ENCODE data around the gene RBM38. TPM values are rescaled to one million over a fixed set of nuclear protein-coding genes. Genes with fewer than 3 reads are reported as not detected.
"Not testable (repeated sequence)": the region's sequence is repeated elsewhere in the genome, so short reads cannot be mapped to it uniquely, and the experiment has no call there.

RBM38 gene
- total and polyA plus RNA-seq, 9 donors, result 6.3 to 77.6 (median 36.6) TPM

- TF ChIP-seq EP300 (IDR thresholded peaks at IDR 0.05), result no peak
- no peak for TF ChIP-seq POLR2A (IDR thresholded peaks at IDR 0.05)
- TF ChIP-seq, protein P1, sequence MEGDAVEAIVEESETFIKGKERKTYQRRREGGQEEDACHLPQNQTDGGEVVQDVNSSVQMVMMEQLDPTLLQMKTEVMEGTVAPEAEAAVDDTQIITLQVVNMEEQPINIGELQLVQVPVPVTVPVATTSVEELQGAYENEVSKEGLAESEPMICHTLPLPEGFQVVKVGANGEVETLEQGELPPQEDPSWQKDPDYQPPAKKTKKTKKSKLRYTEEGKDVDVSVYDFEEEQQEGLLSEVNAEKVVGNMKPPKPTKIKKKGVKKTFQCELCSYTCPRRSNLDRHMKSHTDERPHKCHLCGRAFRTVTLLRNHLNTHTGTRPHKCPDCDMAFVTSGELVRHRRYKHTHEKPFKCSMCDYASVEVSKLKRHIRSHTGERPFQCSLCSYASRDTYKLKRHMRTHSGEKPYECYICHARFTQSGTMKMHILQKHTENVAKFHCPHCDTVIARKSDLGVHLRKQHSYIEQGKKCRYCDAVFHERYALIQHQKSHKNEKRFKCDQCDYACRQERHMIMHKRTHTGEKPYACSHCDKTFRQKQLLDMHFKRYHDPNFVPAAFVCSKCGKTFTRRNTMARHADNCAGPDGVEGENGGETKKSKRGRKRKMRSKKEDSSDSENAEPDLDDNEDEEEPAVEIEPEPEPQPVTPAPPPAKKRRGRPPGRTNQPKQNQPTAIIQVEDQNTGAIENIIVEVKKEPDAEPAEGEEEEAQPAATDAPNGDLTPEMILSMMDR (IDR thresholded peaks at IDR 0.05), result no peak
These were observed 26.9 kb downstream of the RBM38 start for GRCh38 chr20:57417830-57418780.

GRCh38 chr20:57419479-57419878 is 28.3 kb downstream of the RBM38 start:
- H3K27me3 ChIP-seq; H3K9me3 ChIP-seq; DNase-seq; H3K36me3 ChIP-seq; H3K4me3 ChIP-seq; H3K27ac ChIP-seq; intact Hi-C loops (cut with DNase I): not testable (repeated sequence)
- peaks cover 11% of the 10 kb centered on the region for H3K4me1 ChIP-seq (ENCODE audit: insufficient read depth)
- 90 to 93% (median 92%) methylated on average over 4 of the region's 4 CpGs for WGBS, 3 donors

More at GRCh38 chr20:57417830-57418780, 26.9 kb downstream of the RBM38 start:
- Histone ChIP-seq H3K27ac (no peak overlapping the region), H3K27me3 (no peaks in the 10 kb centered on the region), H3K4me3 (no peak overlapping the region), H3K9me3 (no peaks in the 10 kb centered on the region), H3K36me3 (no peaks in the 10 kb centered on the region), H3K4me1 (ENCODE audit: insufficient read depth) (peaks cover 11% of the 10 kb centered on the region)
- intact Hi-C loops (cut with DNase I), result no loop called here
- DNase-seq, result no peak
- WGBS, 3 donors, result 14 to 33% (median 16%) methylated on average over 17 of the region's 17 CpGs

GRCh38 chr20:57420571-57421252 is 29.5 kb downstream of the RBM38 start:
- Histone ChIP-seq H3K9me3 (no peaks in the 10 kb centered on the region), H3K4me1 (ENCODE audit: insufficient read depth) (peaks cover 5% of the 10 kb centered on the region), H3K4me3 (no peak overlapping the region), H3K27me3 (no peaks in the 10 kb centered on the region), H3K27ac (no peak overlapping the region), H3K36me3 (no peaks in the 10 kb centered on the region)
- WGBS, 3 donors, result 83 to 86% (median 85%) methylated on average over 20 of the region's 20 CpGs
- no peak for TF ChIP-seq POLR2A (IDR thresholded peaks at IDR 0.05)
- TF ChIP-seq EP300 (IDR thresholded peaks at IDR 0.05), result no peak
- TF ChIP-seq, protein P1 (IDR thresholded peaks at IDR 0.05), result no peak
- intact Hi-C loops (cut with DNase I), result no loop called here
- DNase-seq, result no peak

DNA sequence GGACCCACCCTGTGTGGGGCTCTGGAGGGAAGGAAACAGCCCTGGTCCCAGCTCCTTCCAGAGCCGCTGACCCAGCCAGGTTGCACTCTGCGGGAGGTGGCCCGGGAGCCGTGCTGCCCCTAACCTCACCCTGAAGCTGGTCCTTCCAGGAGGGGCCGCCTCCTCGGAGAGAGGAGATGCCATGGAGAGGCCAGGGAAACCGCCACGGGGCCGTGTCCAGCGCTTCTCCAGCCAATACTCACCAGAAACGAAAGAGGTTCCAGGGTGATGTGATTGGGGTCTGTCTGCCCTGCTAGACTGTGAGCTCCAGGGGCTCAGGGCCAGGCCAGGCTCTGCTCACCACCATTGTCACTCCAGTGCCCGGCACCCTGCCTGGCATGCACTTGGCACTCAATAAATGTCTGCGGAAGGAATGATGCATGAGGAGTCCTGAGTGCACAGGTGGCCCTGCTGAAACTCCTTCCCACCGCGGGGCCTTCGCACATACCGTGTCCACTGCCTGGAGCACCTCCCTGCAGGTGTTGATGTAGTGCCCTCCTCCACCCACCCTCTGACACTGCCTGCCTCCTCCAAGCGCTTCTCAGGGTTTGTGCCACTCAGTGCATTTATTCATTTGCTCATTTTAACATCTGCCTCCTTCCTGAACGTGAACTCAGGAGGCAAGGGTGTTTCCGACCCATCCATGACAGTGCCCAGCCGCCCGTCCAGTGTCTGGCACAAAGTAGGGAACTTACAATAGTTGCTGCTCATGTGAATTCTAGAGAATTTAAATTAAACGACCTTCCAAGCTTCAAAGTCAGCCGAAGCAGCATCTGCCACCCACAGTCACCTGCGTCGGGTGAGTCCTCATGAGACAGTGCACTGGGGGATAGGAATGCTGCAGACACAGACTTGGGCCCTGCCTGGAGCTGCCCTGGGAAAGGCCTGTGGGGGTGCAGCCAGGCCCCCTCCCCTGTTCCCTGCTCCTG is 30.3 kb downstream of the RBM38 start:
- no peaks in the 10 kb centered on the region for H3K36me3 ChIP-seq
- peaks cover 3% of the 10 kb centered on the region for H3K4me1 ChIP-seq (ENCODE audit: insufficient read depth)
- no peaks in the 10 kb centered on the region for H3K27me3 ChIP-seq
- H3K27ac ChIP-seq, result no peak overlapping the region
- no peak overlapping the region for H3K4me3 ChIP-seq
- DNase-seq, result no peak
- intact Hi-C loops (cut with DNase I), result no loop called here
- WGBS, 3 donors, result 85 to 86% (median 85%) methylated on average over 25 to 26 of the region's 26 CpGs
- TF ChIP-seq, protein P1 (IDR thresholded peaks at IDR 0.05), result no peak
- TF ChIP-seq POLR2A (IDR thresholded peaks at IDR 0.05) (no peak), EP300 (IDR thresholded peaks at IDR 0.05) (no peak)
- H3K9me3 ChIP-seq, result no peaks in the 10 kb centered on the region
